Dendritic cell treated with granulocyte-macrophage colony-stimulating factor and Interleukin-4, amounts not matched to agents 40 ng/mL and 50 ng/mL, for 4 days (primary cell): ENCODE data around the gene PAN3.

ENCODE experiments used
- H3K27ac Mint-ChIP-seq: one replicate; pipeline ENCODE4 v1.8.0; 2022; ENCODE audit warnings: mild to moderate bottlenecking, mixed read lengths
- H3K27me3 Mint-ChIP-seq: one replicate; pipeline ENCODE4 v1.8.0; 2022; ENCODE audit warnings: mild to moderate bottlenecking, mixed read lengths
- H3K36me3 Mint-ChIP-seq: one replicate; pipeline ENCODE4 v1.8.0; 2022; ENCODE audit warnings: low read depth, mixed read lengths
- H3K4me1 Mint-ChIP-seq: one replicate; pipeline ENCODE4 v1.8.0; 2022; ENCODE audit warnings: low read depth, mixed read lengths
- H3K4me3 Mint-ChIP-seq: one replicate; pipeline ENCODE4 v1.8.0; 2022; ENCODE audit warnings: mild to moderate bottlenecking, moderate library complexity, mixed read lengths
- H3K9me3 Mint-ChIP-seq: one replicate; pipeline ENCODE4 v1.8.0; 2022; ENCODE audit warnings: mixed read lengths
- intact Hi-C: fragments of 100-400 bp; cut with micrococcal nuclease; formaldehyde crosslinking; loops from one replicate; pipeline ENCODE4 v1.15.0; 2022

PAN3 gene

GRCh38 chr13:28318496-28318895, 180.2 kb downstream of the PAN3 start:
- Mint-ChIP-seq H3K9me3 (no peaks in the 10 kb centered on the region), H3K36me3 (no peaks in the 10 kb centered on the region), H3K27me3 (peaks cover 14% of the 10 kb centered on the region), H3K4me1 (peaks cover 18% of the 10 kb centered on the region), H3K27ac (no peak overlapping the region), H3K4me3 (no peak overlapping the region)
- intact Hi-C loops, result no loop called here

- Mint-ChIP-seq H3K27me3 (peaks cover 21% of the 10 kb centered on the region), H3K4me1 (peaks cover 18% of the 10 kb centered on the region), H3K4me3 (no peak overlapping the region), H3K27ac (no peak overlapping the region), H3K9me3 (no peaks in the 10 kb centered on the region), H3K36me3 (no peaks in the 10 kb centered on the region)
- intact Hi-C loops, result no loop called here
Observed at GRCh38 chr13:28319528-28319927, 181.2 kb downstream of the PAN3 start.

DNA sequence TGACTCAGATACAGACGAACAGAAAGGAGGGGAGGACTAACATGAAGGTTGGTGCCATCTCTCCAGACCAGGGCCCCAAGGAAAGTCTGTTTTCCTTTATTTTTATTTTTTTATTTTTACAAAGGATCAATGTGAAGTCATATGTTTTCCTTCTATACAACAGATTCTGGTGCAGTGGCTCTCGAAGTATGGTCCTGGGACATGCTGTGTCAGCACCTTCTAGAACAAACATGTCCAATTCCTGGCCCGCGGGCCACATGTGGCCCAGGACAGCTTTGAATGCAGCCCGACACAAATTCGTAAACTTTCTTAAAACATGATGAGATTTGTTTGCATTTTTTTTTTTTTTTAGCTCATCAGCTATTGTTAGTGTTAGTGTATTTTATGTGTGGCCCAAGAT, 181.9 kb downstream of the PAN3 start:
- peaks cover 27% of the 10 kb centered on the region for H3K27me3 Mint-ChIP-seq
- intact Hi-C loops, result no loop called here
- H3K4me1 Mint-ChIP-seq, result peaks cover 18% of the 10 kb centered on the region
- H3K9me3 Mint-ChIP-seq, result no peaks in the 10 kb centered on the region
- H3K4me3 Mint-ChIP-seq, result no peak overlapping the region
- H3K36me3 Mint-ChIP-seq, result no peaks in the 10 kb centered on the region
- no peak overlapping the region for H3K27ac Mint-ChIP-seq

GRCh38 chr13:28320884-28321574, 182.7 kb downstream of the PAN3 start:
- Mint-ChIP-seq H3K4me3 (no peak overlapping the region), H3K27me3 (peaks cover 34% of the 10 kb centered on the region), H3K36me3 (no peaks in the 10 kb centered on the region), H3K4me1 (peaks cover 14% of the 10 kb centered on the region), H3K9me3 (no peaks in the 10 kb centered on the region), H3K27ac (no peak overlapping the region)
- intact Hi-C loops, result no loop called here

- no peaks in the 10 kb centered on the region for H3K9me3 Mint-ChIP-seq
- no peaks in the 10 kb centered on the region for H3K36me3 Mint-ChIP-seq
- peaks cover 39% of the 10 kb centered on the region for H3K27me3 Mint-ChIP-seq
- intact Hi-C loops, result no loop called here
- no peak overlapping the region for H3K4me3 Mint-ChIP-seq
- peaks cover 8% of the 10 kb centered on the region for H3K4me1 Mint-ChIP-seq
- H3K27ac Mint-ChIP-seq, result no peak overlapping the region
Observed at GRCh38 chr13:28321756-28322155, 183.4 kb downstream of the PAN3 start.

GRCh38 chr13:28322256-28322905, 184.0 kb downstream of the PAN3 start:
- intact Hi-C loops, result no loop called here
- H3K27ac Mint-ChIP-seq, result no peak overlapping the region
- H3K4me1 Mint-ChIP-seq, result peaks cover 5% of the 10 kb centered on the region
- H3K9me3 Mint-ChIP-seq, result no peaks in the 10 kb centered on the region
- peaks cover 44% of the 10 kb centered on the region for H3K27me3 Mint-ChIP-seq
- H3K4me3 Mint-ChIP-seq, result no peak overlapping the region
- no peaks in the 10 kb centered on the region for H3K36me3 Mint-ChIP-seq

GRCh38 chr13:28324181-28324789, 185.9 kb downstream of the PAN3 start:
- peaks cover 60% of the 10 kb centered on the region for H3K27me3 Mint-ChIP-seq
- no peak overlapping the region for H3K4me3 Mint-ChIP-seq
- peaks cover 9% of the 10 kb centered on the region for H3K4me1 Mint-ChIP-seq
- H3K27ac Mint-ChIP-seq, result no peak overlapping the region
- intact Hi-C loops, result loop anchor here (1.0 to 2.0 kb wide), 2 partner anchors 313 to 472 kb away; no protein-coding TSS in a partner anchor
- H3K36me3 Mint-ChIP-seq, result no peaks in the 10 kb centered on the region
- H3K9me3 Mint-ChIP-seq, result no peaks in the 10 kb centered on the region

DNA sequence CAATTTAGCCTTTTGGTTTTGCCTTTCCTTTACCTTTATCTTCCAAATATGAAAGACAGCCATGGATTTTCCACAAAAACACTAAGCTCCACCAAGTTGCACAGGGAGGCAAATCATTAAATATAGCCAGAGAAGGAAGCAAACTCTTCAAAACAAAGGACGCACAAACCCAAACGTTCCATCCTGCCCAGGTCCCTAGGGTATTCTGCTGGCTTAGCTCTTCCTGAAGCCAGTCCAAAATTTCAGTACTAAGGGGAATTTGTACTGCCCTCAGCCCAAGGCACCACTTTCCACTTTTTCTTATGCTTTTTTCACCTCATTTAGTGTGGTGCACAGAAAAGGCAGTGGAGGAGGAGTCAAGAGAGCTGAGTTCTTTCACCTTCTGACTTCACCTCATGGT, 186.7 kb downstream of the PAN3 start:
- Mint-ChIP-seq H3K4me1 (peaks cover 17% of the 10 kb centered on the region), H3K9me3 (no peaks in the 10 kb centered on the region), H3K36me3 (no peaks in the 10 kb centered on the region), H3K27ac (no peak overlapping the region), H3K4me3 (no peak overlapping the region), H3K27me3 (peaks cover 63% of the 10 kb centered on the region)
- intact Hi-C loops, result loop anchor here (2.0 kb wide), 1 partner anchor 312 kb away; no protein-coding TSS in a partner anchor

- intact Hi-C loops, result no loop called here
- Mint-ChIP-seq H3K9me3 (no peaks in the 10 kb centered on the region), H3K4me3 (no peak overlapping the region), H3K27ac (no peak overlapping the region), H3K36me3 (no peaks in the 10 kb centered on the region), H3K27me3 (peaks cover 64% of the 10 kb centered on the region), H3K4me1 (peaks cover 18% of the 10 kb centered on the region)
Observed at GRCh38 chr13:28326056-28326455, 187.7 kb downstream of the PAN3 start.

- Mint-ChIP-seq H3K36me3 (no peaks in the 10 kb centered on the region), H3K4me1 (peaks cover 18% of the 10 kb centered on the region), H3K27ac (no peak overlapping the region), H3K4me3 (no peak overlapping the region), H3K9me3 (no peaks in the 10 kb centered on the region), H3K27me3 (peaks cover 71% of the 10 kb centered on the region)
- intact Hi-C loops, result no loop called here
Observed at GRCh38 chr13:28327373-28328270, 189.3 kb downstream of the PAN3 start.

- peaks cover 70% of the 10 kb centered on the region for H3K27me3 Mint-ChIP-seq
- H3K36me3 Mint-ChIP-seq, result no peaks in the 10 kb centered on the region
- intact Hi-C loops, result no loop called here
- H3K4me1 Mint-ChIP-seq, result peaks cover 13% of the 10 kb centered on the region
- H3K4me3 Mint-ChIP-seq, result no peak overlapping the region
- H3K9me3 Mint-ChIP-seq, result no peaks in the 10 kb centered on the region
- no peak overlapping the region for H3K27ac Mint-ChIP-seq
Observed at GRCh38 chr13:28328271-28328607, 189.9 kb downstream of the PAN3 start.

DNA sequence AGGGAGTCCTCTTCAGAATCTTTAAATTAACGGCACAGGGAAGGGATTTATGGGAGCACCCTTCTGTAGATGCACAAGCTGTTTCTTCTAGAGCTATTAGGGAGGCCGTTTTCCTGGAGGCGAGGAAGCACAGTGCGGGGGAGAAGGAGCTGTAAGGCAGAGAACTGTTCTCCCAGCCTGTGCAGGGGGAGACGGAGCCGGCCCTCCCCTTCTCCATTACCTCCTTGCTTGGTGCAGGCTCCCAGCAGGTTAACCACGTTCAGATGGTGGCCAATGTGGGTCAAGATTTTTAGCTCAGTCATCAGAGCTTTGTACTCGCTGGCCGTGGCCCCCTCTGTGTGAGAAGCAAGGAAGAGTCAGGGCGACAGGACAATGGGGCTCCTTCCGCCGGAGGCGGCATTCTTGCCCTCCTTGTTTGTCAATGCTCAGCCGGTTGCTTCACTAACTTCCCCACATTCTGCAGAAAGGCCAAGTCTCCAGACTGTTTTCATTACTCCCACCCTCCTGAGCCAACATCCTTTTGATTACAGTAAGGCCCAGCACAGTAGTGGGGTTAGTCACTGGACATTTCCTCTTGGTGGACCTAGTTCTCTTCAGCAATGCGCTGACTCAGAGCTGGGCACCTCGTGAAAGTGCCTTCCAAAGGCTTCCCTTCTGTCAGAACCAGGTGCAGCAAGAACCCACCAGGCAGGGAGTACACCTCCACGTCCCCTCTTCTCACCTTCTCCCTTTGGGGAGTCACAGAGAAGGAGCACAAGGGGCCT, 191.2 kb downstream of the PAN3 start:
- H3K36me3 Mint-ChIP-seq, result no peaks in the 10 kb centered on the region
- intact Hi-C loops, result no loop called here
- peaks cover 75% of the 10 kb centered on the region for H3K27me3 Mint-ChIP-seq
- no peak overlapping the region for H3K27ac Mint-ChIP-seq
- H3K4me3 Mint-ChIP-seq, result no peak overlapping the region
- H3K9me3 Mint-ChIP-seq, result no peaks in the 10 kb centered on the region
- H3K4me1 Mint-ChIP-seq, result peaks cover 13% of the 10 kb centered on the region

DNA sequence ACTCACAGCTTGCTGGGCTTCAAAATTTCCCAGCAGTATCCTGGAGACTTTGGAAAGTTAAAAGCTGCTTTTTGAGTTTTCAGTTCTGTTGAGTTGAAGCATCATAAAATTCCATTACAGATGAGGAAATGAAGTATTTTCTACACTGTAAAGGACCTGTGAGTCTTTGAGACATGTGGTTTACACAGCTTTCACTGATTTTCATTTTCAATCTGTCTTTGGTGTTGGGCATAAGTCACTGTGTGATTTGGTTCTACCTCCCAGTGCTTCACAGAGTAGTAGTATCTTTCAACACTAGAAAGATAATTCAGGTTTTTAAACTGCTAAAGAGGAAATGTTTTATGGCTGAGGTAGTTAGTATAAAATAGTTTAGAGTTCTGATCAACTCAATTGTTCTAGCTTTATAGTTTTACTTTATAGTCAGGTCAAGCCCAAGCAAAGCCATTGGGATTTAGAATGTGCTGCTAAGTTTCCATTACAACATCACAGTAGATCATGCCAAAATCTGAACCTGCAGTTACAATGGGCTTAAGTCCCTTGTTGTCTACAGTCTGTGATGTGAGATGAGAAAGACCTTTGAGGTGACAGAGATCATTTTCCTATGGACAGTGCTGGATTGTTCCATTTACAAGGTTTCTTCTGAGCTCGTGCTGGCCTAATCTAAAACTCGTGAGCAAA, 195.0 kb downstream of the PAN3 start:
- Mint-ChIP-seq H3K4me3 (no peak overlapping the region), H3K9me3 (no peaks in the 10 kb centered on the region), H3K36me3 (no peaks in the 10 kb centered on the region), H3K27me3 (peaks cover 76% of the 10 kb centered on the region), H3K27ac (no peak overlapping the region), H3K4me1 (peaks cover 13% of the 10 kb centered on the region)
- intact Hi-C loops, result no loop called here
